Measurements from ENCODE around the gene CCDC33.

Gene CCDC33

DNA sequence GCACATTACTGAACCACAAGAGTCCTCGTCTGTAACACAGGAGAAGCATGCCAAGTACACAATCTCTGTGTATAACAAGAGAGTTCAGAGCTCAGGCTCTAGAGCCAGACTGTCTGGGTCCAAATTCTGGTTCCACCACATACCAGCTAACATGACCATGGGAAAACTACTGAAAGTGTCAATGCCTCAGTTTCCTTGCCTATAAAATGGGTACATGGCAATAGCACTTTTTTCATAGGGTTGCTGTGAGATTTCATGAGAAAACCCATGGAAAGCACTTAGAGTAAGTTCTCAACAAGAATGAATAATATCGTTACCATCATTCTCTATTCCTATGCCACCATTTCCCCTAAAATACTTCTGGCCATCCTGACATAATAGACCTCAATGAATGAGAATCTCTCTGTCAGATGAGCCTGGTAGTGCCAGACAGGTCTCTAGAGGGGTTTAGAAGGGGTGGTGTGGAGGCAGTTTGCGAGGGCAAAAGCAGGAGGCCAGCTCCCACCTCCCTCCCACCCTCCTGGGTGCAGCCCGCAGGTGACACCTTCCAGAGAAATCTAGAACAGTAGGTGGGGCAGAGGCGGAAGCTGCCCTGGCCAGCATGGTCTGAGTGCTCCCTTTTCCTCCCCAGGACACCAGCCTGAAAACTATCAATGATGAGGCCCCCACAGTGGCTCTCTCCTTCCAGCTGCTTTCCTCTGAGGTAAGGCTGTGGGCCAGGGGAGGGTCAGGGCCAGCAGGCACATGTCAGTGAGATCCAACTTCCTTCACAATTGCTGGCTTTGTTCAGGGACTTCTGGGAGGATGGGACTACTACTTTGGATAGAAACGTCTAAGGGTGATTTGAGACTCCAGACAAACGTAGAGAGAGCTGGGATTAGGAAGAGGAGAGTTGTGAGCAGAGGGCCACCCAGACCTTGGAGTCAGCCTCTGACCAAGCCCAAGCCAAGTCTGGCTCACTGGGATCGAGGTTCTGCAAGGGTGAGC is 45.3 kb downstream of the CCDC33 start:
- no peak for DNase-seq (ENCODE audit: low read depth)

GRCh38 chr15:74283368-74283767 is 47.2 kb downstream of the CCDC33 start:
- no peak for DNase-seq (ENCODE audit: low read depth)

GRCh38 chr15:74289671-74290070 is 53.5 kb downstream of the CCDC33 start:
- no peak for DNase-seq (ENCODE audit: low read depth)

DNA sequence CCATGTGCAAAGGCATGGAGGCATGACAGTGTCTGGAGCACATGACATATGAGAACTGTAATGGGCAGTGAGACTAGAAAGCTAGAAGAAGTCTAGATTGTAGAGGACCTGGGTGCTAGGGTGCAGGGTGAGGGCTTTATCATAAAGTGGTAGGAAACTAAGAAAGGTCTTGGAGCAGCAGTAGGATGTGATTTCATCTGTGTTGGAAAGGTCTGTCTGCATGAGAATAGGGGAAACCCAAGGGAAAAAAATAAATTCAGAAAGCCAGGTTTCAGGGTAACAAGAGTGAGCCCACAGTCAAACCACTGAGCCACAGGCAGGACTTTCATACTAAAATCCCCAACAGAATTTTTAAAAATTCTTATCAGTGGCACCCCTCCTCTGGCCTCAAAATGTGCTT is 54.5 kb downstream of the CCDC33 start:
- DNase-seq (ENCODE audit: low read depth) = no peak

- DNase-seq (ENCODE audit: low read depth) = peak; percentile 25
These were observed 55.3 kb downstream of the CCDC33 start for GRCh38 chr15:74291101-74292071.

DNA sequence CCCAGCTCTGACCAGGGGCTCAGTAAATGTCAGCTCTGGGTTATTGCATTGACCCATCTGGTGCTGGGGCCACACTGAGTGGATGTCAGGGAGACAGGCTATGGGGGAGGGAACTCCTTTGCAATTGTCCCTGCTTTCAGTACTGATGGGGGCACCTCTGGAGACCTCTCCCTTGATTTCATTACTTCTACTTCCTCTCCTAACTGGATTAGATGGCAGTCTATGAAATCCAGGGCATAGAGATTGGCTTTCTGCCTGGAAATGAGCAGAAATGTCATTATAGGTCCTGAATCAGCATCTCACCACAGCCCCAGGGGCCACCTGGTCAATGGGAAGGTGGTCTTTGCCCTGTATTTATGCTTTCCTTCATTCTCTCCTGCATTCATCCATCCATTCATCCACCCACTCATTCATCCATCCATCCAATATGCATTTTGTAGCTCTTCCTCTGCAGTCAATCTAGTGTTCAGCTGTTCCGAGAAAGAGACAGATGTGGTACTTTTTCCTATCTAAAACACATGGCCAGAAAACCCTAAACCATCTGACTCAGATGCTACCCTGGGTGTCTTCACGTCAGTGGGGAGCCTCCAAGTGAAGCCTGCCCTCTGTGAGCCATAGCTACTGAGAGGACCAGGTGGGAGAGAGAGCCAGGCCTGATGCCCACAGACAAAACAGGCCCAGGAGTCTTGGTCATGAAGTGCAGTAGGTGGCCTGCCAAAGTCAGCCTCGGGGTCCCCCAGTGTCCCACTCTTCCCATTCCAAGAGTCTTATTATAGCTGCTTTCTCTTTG is 57.1 kb downstream of the CCDC33 start:
- DNase-seq (ENCODE audit: low read depth) = no peak

GRCh38 chr15:74294010-74294409 is 57.9 kb downstream of the CCDC33 start:
- no peak for DNase-seq (ENCODE audit: low read depth)

DNA sequence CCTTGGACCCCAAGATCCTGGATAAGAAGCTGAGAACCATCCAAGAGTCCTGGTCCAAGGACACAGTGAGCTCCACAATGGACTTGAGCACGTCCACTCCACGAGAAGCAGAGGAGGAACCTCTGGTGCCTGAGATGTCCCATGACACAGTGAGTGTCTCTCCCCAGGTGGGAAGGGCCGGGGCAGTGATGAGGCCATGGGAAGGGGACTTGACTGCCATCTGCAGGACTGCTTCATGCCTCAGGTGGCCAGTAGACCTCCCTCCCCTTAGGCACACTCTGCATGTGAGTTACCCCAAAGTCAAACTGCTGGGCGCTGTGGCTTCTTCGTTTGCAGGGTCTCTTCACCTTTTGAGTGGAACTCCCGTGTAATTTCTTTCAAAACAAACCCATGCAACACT is 59.7 kb downstream of the CCDC33 start:
- DNase-seq (ENCODE audit: low read depth) = no peak

GRCh38 chr15:74297887-74298286 is 61.8 kb downstream of the CCDC33 start:
- no peak for DNase-seq (ENCODE audit: low read depth)

DNA sequence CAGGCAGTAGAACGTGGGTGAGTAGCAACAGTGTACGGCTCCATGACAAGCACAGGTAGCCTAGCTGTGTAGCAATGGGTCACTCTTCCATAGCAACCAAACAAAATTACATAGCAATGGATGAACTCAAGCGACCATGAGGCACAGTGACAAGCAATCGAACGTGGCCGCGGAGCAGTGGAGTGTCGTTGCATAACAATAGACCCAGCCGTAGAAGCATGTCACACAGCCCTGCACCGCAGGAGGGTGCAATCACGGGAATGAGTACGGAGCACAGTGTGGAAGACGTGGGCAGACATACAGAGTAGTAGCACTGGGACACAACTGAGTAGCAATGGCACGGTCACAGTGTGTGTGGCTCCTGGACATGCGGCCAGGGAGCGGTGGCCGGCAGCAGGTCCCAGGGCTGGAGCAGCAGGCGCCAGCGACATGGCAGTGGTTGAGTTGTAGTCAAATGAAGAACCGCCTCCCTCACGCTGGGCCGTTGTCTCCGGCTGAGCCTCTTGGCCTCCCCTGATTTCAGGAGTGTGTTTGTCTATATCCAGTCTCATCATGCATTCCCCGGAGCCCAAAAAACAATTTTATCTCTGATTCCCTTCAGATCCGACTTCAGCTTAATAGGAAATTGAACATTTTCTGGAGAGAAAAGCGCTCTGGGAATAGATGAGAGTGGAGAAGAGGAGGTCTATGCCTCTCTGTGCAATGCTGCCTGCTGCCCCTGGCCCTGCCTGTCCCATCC is 64.1 kb downstream of the CCDC33 start:
- DNase-seq (ENCODE audit: low read depth) = no peak

DNA sequence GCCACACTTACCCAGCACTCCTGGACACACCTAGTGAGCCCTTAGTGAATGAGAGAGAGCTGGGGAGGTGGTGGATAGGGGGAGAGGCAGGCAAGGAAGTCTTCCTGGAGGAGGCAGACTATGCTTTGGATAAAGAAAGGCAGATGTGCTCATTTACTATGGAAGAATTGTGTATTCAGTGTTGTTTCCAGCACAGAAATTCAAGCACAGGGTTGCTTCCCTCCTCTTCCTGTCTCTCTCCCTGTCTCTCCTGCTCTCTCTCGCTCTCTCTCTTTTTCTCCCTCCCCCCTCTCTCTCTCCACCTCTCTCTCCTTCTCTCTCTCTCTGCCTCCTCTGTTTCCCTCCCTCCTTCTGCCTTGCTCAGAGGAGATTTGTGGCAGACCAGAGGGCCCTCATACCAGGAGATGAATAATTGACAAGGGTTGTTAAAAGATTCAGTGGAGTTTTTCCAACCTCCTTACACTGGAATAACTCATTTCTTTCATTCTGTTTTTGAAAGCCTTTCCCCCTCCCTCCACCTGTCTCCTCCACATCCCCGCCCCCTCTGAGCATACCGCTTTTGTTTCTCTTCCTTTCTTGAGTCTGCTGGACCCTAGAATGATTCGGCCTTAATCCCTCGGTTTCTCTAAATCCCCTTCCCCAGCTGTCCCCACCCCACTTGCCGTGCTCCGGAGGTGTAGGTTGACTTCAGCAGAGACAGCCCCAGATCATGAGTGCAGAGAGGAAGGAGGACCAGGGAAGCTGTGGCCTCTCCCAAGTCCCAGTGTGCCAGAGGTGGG is 65.6 kb downstream of the CCDC33 start:
- DNase-seq (ENCODE audit: low read depth) = no peak

GRCh38 chr15:74302821-74303359 is 66.8 kb downstream of the CCDC33 start:
- DNase-seq (ENCODE audit: low read depth) = no peak

- DNase-seq (ENCODE audit: low read depth) = no peak
These were observed 67.7 kb downstream of the CCDC33 start for GRCh38 chr15:74303741-74304309.

DNA sequence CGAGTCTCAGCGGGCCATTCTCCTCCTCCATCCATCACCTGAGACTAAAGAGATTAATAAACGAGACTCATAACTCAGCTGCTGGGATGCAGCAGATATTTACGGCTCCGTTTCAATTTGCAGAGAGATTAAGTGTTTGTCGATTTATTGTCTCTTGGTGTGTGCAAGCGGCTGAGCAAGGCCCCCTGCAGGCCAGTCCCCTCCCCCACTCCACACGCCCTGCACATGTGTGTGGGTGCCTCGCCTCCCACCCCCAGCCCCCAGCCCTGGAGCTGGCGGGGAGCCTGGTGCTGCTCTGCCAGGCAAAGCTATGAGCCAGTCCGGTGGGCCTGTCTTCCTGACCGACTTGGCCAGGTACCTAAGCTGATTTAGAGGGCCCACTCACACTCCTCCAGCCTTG is 68.3 kb downstream of the CCDC33 start:
- no peak for DNase-seq (ENCODE audit: low read depth)

- no peak for DNase-seq (ENCODE audit: low read depth)
These were observed 69.6 kb downstream of the CCDC33 start for GRCh38 chr15:74305687-74306086.

DNA sequence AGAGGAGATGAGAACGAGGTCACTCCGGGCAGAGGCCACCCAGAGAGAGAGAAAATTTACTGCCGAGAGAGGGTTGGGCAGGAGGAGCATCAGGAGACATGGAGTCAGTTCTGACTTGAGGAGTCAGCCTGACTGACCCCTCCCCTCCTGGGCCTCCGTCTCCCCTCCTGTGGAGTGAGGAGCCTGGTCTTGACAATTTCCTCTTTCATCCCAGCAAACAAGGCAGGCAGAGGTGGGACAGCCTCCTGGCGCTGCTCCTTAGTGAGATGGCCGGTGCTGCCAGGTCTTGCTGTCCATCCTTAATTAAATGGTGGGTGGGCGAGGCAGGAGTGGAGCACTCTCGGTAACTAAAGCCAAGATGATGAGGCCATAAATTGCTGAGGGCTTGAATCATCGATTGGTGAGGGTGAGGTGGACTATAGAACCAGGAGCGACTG is 70.7 kb downstream of the CCDC33 start:
- no peak for DNase-seq (ENCODE audit: low read depth)

- DNase-seq (ENCODE audit: low read depth) = no peak
These were observed 72.0 kb downstream of the CCDC33 start for GRCh38 chr15:74307827-74308811.

DNA sequence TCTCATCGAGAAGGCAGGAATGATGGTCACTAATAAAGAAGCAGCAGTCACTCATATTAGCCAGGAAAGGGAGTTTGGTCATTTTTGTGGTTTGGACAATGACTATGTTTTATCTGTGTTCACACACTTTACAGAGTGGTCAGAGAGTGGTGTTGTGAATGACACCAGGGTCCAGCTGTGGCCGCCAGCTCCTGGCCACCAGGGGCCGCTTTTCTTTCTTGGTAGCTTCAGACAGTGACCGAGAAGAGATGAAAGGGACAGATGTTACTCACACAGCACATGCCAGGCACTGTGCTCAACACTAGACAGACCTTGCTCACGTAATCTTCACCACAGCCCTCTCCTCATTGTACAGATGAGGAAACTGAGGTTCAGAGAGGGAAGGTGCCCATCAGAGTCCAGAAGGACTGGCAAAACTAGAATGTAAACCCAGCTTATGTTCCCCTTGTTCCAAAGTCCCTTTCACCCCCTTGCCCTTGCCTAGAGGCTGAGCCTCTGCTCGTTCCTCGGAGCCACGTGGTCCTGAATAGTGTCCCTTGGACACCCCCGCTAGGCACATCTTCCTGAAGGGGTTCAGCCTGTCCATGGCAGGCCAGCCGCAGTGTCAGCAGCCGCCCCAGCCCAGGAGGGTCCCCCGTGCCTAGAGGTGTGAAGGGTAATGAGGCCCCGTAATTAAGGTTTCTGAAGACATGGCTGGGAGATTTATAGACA is 75.8 kb downstream of the CCDC33 start:
- no peak for DNase-seq (ENCODE audit: low read depth)
